GM19043 (cell line): ENCODE results near the gene C21orf58.
A peak's percentile ranks its signal among the peaks of the same experiment; 100 is the strongest.
"Not testable (repeated sequence)": the region's sequence is repeated elsewhere in the genome, so short reads cannot be mapped to it uniquely, and the experiment has no call there.

ENCODE experiments used
- ATAC-seq: cut with Tn5 transposase; IDR thresholded peaks from one replicate; pipeline ENCODE4 v1.9.1; 2021; ENCODE audit warnings: low read depth; ENCODE audit not compliant: unreplicated experiment

The C21orf58 gene

GRCh38 chr21:46323710-46324389 lies at the start of gene C21orf58, which contains the start of gene PCNT:
C21orf58 (minus strand) TSS chr21:46323870; CDS start chr21:46322738, 1,132 bp downstream.
PCNT (plus strand) TSS chr21:46324156; CDS start chr21:46324229, 73 bp downstream.
- peak; percentile 76 for ATAC-seq

- ATAC-seq, result not testable (repeated sequence)
These were observed 49.3 kb upstream of the C21orf58 start for GRCh38 chr21:46372947-46373346.

DNA sequence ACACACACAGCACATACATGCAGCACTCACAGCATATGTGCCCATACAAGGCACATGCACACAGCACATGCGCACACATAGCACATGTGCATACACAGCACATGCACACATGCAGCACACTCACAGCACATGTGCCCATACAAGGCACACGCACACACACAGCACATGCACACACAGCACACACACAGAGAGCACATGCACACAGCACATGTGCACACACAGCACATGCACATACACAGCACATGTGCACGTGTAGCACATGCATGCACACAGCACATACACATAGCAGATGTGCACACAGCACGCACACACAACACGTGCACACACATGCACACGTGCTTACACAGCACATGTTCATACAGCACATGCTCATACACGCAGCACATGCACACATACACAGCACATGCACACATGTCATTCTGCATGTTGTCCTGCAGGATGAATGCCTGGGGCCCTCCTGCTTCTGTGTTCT lies 48.4 kb upstream of the C21orf58 start:
- ATAC-seq, result no peak

DNA sequence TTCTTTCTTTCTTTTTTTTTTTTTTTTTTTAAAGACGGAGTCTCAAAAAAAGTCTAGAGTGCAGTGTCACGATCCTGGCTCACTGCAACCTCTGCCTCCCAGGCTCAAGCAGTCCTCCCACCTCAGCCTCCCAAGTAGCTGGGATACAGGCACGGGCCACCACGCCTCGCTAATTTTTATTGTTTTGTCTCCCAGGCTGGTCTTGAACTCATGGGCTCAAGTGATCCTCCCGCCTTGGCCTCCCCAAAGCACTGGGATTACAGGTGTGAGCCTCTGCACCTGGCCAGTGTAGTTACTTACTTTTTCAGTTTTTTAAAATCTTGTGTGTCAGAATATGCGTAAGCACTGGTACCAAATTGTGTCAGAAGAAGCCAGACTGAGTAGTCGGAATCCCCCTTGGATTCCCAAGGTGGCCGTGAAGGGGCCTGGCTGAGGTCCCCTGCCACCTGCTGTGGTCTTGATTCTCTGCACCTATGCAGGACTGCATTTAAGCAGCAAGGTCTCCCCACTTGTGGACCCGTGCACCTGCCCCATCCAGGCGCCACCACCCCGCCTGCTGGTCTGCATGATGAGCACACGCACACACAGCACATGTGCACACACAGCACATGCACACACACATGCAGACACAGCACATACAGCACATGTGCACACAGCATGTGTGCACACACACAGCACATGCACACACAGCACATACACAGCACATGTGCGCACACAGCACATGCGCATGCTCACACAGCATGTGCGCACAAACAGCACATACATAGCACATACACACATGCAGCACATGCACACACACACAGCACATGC lies 47.7 kb upstream of the C21orf58 start:
- no peak for ATAC-seq

DNA sequence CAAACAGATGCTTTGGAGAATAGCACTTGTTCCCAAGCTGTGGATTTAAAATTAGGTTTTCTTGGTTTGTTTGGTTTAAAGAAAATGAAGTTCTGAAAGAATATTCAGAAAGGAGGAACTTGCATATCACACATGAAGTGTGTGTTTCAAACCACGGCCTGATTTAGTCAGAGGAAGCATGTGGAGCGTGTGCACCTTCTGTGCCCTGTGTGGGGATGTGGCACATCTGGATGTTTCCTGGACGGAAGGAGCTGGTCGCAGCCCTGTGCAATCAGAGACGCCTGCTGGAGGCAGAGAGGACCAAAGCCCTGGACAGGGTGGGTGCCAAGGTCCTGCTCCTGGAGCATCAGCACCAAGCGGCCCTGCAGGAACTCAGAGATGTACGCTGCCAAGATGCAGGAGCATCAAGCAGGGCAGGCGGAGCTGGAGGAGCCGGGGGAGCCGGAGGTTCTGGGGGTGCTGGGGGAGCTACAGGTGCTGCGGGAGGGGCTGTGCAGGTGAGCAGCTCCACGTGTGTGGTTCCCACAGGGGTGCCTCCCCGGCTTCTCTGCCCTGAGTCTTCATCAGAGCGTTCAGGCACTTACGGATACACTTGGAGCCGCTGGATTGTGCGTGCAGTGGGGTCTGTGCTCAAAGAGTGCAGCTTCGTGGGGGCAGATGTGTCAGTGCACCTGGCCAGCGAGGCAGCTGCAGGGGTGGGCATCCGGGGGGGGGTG lies 46.0 kb upstream of the C21orf58 start:
- no peak for ATAC-seq

GRCh38 chr21:46368533-46369285 lies 45.0 kb upstream of the C21orf58 start:
- no peak for ATAC-seq

- ATAC-seq, result no peak
These were observed 43.3 kb upstream of the C21orf58 start for GRCh38 chr21:46366966-46367365.

GRCh38 chr21:46366561-46366960 lies 42.9 kb upstream of the C21orf58 start:
- ATAC-seq, result no peak

- ATAC-seq, result no peak
These were observed 42.4 kb upstream of the C21orf58 start for GRCh38 chr21:46366091-46366490.

DNA sequence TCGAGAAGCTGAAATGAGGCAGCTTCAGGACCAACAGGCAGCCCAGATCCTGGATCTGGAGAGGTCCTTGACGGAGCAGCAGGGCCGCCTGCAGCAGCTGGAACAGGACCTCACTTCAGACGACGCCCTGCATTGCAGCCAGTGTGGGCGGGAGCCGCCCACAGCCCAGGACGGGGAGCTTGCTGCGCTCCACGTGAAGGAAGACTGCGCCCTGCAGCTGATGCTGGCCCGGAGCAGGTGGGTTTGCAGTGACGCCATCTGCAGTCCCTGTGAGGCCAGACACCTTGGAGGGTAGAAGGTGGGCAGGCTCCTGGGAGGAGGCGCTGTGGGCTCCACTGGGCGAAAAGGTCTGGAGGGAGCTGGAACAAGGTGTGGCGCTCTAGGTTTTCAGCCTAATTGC lies 40.0 kb upstream of the C21orf58 start:
- ATAC-seq, result no peak

DNA sequence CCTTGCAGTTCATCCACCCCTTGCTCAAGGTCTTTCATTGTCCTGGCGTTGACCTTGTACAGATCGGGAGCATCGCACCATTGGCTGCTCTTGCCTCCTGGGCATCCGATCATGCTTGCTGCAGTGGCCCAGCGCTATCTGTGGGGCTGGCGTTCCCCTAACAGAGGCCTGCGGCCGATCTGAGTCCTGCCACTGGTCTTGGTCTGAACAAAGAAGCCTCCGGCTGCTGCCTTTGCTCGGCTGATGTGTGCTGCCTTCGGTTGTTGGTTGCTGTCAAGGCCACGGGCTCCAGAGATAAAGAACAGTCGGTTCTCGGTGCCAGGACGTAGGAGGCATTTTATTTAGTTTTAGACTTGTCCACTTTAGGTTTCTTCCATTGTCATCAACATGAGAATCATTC lies 39.3 kb upstream of the C21orf58 start:
- ATAC-seq, result no peak

DNA sequence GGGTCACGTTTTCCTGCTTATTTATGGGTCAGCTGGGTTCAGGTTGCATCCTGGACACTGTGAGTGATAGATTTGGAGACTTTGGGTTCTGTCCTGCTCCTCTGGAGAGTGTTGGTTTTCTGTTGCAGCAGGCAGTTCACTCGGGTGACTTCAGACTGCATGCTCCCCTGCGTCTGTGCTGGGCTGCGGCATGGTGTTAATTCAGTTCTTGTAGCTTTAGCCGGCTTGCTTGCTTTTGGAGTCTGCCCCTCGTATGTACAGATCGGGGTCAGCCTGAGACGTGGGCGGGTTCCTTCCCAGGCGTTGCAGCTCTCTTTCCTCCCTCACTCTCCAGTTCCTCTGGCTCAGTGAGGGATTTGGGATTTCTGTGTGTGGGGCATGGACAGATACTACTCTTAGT lies 38.3 kb upstream of the C21orf58 start:
- ATAC-seq, result no peak

DNA sequence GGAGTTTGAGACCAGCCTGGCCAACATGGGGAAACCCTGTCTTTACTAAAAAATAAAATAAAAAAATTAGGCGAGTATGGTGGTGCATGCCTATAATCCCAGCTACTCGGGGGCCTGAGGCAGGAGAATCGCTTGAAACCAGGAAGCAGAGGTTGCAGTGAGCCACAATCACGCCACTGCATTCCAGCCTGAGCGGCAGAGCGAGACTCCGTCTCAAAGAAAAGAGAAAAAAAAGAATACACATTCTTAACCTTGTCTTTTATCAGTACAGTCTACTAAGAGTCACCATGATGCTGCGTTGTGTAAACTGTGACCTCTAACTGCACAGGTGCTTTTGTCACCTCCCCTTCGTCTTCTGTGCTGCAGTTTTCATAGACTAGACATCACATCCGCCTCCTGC lies 37.5 kb upstream of the C21orf58 start:
- ATAC-seq, result no peak

DNA sequence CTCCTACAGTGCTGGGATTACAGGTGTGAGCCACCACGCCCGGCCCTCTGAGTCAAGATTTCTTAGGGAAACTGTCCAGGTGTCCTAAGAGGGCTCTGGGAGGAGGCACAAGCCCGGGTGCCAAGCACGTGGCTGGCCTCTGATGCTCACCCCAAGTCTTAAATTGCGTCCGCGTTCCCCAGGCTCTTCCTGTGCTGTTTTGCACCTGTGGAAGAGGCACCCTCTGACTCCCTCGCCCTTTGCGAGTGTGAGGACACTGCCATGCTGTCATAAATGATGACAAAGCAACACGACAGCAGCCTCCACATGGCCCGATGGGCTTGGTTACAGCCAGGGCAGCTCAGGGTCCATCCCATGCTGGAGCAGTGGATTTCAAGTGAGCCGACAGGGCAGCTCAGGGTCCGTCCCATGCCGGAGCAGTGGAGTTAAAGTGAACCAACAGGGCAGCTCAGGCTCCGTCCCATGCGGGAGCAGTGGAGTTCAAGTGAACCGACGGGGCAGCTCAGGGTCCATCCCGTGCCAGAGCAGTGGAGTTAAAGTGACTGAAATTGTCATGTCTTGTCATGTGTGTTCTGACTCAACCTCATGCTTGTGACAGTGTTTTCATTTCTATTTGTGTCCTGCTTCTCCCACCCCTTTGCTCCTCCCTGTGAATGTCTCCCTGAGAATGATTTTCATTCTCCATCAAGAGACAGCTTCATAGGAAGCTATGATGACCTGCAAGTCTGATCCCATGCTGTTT lies 34.2 kb upstream of the C21orf58 start:
- ATAC-seq, result no peak

GRCh38 chr21:46357335-46357604 lies 33.6 kb upstream of the C21orf58 start:
- no peak for ATAC-seq

- no peak for ATAC-seq
These were observed 33.0 kb upstream of the C21orf58 start for GRCh38 chr21:46356494-46357334.

DNA sequence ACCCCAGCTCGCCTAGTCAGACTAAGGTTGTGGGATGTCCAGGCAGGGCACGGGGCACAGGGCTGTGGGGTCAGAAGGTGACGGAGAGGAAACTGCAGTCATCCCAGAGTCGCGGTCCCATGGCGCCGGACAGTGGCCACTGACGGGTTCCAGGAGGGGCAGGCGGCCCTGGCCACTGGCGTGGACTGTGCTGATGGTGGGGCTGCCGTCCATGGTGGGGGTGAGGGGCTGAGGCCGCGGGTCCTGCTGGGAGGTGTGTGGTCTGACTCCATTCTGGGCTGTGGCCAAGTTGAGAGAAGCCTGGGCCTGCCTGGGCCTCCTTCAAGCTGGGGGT lies 32.3 kb upstream of the C21orf58 start:
- ATAC-seq, result no peak

- no peak for ATAC-seq
These were observed 31.7 kb upstream of the C21orf58 start for GRCh38 chr21:46355161-46356004.
